GM12874 (cell line): ENCODE data around the gene ZNF518B.

Experiments
- CTCF ChIP-seq: IDR thresholded peaks from 2 replicates; pipeline ENCODE4 v1.5.1; 2011; ENCODE audit warnings: low read depth, mild to moderate bottlenecking, control low read depth, low read length, moderate library complexity; ENCODE audit not compliant: insufficient read depth

Gene ZNF518B

GRCh38 chr4:10456595-10457254, 501 bp downstream of the ZNF518B start:
- no peak for TF ChIP-seq CTCF

GRCh38 chr4:10456260-10456594, 999 bp downstream of the ZNF518B start:
- no peak for TF ChIP-seq CTCF

- no peak for TF ChIP-seq CTCF
These were observed 2.1 kb downstream of the ZNF518B start for GRCh38 chr4:10455133-10455532.

- no peak for TF ChIP-seq CTCF
These were observed 2.5 kb downstream of the ZNF518B start for GRCh38 chr4:10454726-10455125.

- no peak for TF ChIP-seq CTCF
These were observed 3.1 kb downstream of the ZNF518B start for GRCh38 chr4:10454121-10454520.

GRCh38 chr4:10448991-10449390, 8.2 kb downstream of the ZNF518B start:
- TF ChIP-seq CTCF = no peak

GRCh38 chr4:10442976-10443375, 14.2 kb downstream of the ZNF518B start:
- no peak for TF ChIP-seq CTCF
